Right atrium auricular region (tissue), 2 donors: ENCODE results near the gene DCUN1D4. TPM values are rescaled to one million over a fixed set of nuclear protein-coding genes. Genes with fewer than 3 reads are reported as not detected.
"Not testable (repeated sequence)": the region's sequence is repeated elsewhere in the genome, so short reads cannot be mapped to it uniquely, and the experiment has no call there.

Experiments used
- DNase-seq: peaks from one replicate; pipeline ENCODE4 v3.0.0-alpha.2; 2019; ENCODE audit warnings: low spot score
- H3K27ac ChIP-seq, 2 donors: fragments of 200-600 bp; sonication (generic); 1 replicate in 1 of 2; 2 replicates in 1 of 2; pipeline ENCODE4 v1.5.1; 2016 to 2019
- H3K27me3 ChIP-seq, 2 donors: fragments of 200-600 bp; sonication (generic); one replicate each; pipeline versions ENCODE4 v1.5.1 to v1.6.0; 2017 to 2019
- H3K36me3 ChIP-seq: fragments of 200-600 bp; sonication (generic); one replicate; pipeline ENCODE4 v1.5.1; 2016
- H3K4me1 ChIP-seq, 2 donors: fragments of 200-600 bp; sonication (generic); one replicate each; pipeline versions ENCODE4 v1.5.1 to v1.6.0; 2017 to 2019
- H3K4me3 ChIP-seq, 2 donors: fragments of 200-600 bp; sonication (generic); 1 replicate in 1 of 2; 2 replicates in 1 of 2; pipeline ENCODE4 v1.5.1; 2017 to 2019; ENCODE audit warnings: mild to moderate bottlenecking in 1 of 2, moderate library complexity in 1 of 2
- H3K9me3 ChIP-seq, 2 donors: fragments of 200-600 bp; sonication (generic); one replicate each; pipeline ENCODE4 v1.5.1; 2019
- total RNA-seq, 2 donors: library from RNA; depleted of rRNA; stranded (reverse); fragments of >200 nt; gene quantifications; one replicate each; pipeline ENCODE4 v1.1.0, GENCODE V29; 2016
- TF ChIP-seq, protein P1 (sequence below), 2 donors: fragments of 200-600 bp; sonication (generic); IDR thresholded peaks; one replicate each; pipeline ENCODE4 v1.5.1; 2019; ENCODE audit warnings: antibody characterized with exemption in 2 of 2

The DCUN1D4 gene
- total RNA-seq, 2 donors from 2014 or later, result 22.6 to 26.1 TPM

- no peak overlapping the region for H3K4me3 ChIP-seq
- H3K9me3 ChIP-seq, result no peaks in the 10 kb centered on the region
- H3K27ac ChIP-seq, result no peak overlapping the region
- no peaks in the 10 kb centered on the region for H3K36me3 ChIP-seq
- no peaks in the 10 kb centered on the region for H3K27me3 ChIP-seq
- no peaks in the 10 kb centered on the region for H3K4me1 ChIP-seq
- TF ChIP-seq, protein P1, sequence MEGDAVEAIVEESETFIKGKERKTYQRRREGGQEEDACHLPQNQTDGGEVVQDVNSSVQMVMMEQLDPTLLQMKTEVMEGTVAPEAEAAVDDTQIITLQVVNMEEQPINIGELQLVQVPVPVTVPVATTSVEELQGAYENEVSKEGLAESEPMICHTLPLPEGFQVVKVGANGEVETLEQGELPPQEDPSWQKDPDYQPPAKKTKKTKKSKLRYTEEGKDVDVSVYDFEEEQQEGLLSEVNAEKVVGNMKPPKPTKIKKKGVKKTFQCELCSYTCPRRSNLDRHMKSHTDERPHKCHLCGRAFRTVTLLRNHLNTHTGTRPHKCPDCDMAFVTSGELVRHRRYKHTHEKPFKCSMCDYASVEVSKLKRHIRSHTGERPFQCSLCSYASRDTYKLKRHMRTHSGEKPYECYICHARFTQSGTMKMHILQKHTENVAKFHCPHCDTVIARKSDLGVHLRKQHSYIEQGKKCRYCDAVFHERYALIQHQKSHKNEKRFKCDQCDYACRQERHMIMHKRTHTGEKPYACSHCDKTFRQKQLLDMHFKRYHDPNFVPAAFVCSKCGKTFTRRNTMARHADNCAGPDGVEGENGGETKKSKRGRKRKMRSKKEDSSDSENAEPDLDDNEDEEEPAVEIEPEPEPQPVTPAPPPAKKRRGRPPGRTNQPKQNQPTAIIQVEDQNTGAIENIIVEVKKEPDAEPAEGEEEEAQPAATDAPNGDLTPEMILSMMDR (IDR thresholded peaks at IDR 0.05), result no peak
- no peak for DNase-seq
These were observed 80.4 kb downstream of the DCUN1D4 start for GRCh38 chr4:51923343-51923742.

- Histone ChIP-seq H3K9me3 (no peaks in the 10 kb centered on the region), H3K27ac (no peak overlapping the region), H3K36me3 (no peaks in the 10 kb centered on the region), H3K4me1 (no peaks in the 10 kb centered on the region), H3K4me3 (no peak overlapping the region), H3K27me3 (no peaks in the 10 kb centered on the region)
- TF ChIP-seq, protein P1 (IDR thresholded peaks at IDR 0.05), result no peak
- DNase-seq, result no peak
These were observed 82.4 kb downstream of the DCUN1D4 start for GRCh38 chr4:51925307-51925706.

GRCh38 chr4:51930557-51930956, 87.6 kb downstream of the DCUN1D4 start:
- Histone ChIP-seq H3K4me3 (no peak overlapping the region), H3K27ac (no peak overlapping the region), H3K27me3 (no peaks in the 10 kb centered on the region), H3K4me1 (no peaks in the 10 kb centered on the region), H3K9me3 (no peaks in the 10 kb centered on the region), H3K36me3 (no peaks in the 10 kb centered on the region)
- no peak for DNase-seq
- TF ChIP-seq, protein P1 (IDR thresholded peaks at IDR 0.05), result no peak

GRCh38 chr4:51931461-51931860, 88.5 kb downstream of the DCUN1D4 start:
- no peaks in the 10 kb centered on the region for H3K9me3 ChIP-seq
- H3K36me3 ChIP-seq, result no peaks in the 10 kb centered on the region
- TF ChIP-seq, protein P1 (IDR thresholded peaks at IDR 0.05), result no peak
- no peaks in the 10 kb centered on the region for H3K4me1 ChIP-seq
- no peak for DNase-seq
- H3K27me3 ChIP-seq, result no peaks in the 10 kb centered on the region
- H3K4me3 ChIP-seq, result no peak overlapping the region
- H3K27ac ChIP-seq, result no peak overlapping the region

GRCh38 chr4:51932261-51932660, 89.3 kb downstream of the DCUN1D4 start:
- TF ChIP-seq, protein P1 (IDR thresholded peaks at IDR 0.05), result no peak
- Histone ChIP-seq H3K9me3 (no peaks in the 10 kb centered on the region), H3K4me3 (no peak overlapping the region), H3K36me3 (no peaks in the 10 kb centered on the region), H3K4me1 (no peaks in the 10 kb centered on the region), H3K27ac (no peak overlapping the region), H3K27me3 (no peaks in the 10 kb centered on the region)
- no peak for DNase-seq

DNA sequence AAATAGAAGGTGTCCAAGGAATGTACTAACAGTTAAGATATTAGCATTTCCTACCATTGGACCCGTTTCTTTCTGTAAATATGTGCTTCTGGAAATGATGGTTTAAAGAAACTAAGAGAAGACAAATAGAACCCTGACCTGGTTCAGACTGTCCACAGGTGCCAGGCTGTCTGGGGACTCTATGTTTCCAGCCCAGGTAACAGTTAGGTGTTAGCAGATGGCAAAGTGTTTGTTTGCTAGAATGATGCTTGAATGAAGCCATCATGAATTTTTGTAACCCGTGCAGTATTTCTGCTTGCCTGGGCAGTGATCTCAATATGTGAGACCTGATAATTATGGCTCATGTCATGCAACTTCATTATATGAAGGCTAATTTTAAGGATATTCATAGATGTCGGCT, 89.7 kb downstream of the DCUN1D4 start:
- no peak overlapping the region for H3K27ac ChIP-seq
- TF ChIP-seq, protein P1 (IDR thresholded peaks at IDR 0.05), result no peak

DNA sequence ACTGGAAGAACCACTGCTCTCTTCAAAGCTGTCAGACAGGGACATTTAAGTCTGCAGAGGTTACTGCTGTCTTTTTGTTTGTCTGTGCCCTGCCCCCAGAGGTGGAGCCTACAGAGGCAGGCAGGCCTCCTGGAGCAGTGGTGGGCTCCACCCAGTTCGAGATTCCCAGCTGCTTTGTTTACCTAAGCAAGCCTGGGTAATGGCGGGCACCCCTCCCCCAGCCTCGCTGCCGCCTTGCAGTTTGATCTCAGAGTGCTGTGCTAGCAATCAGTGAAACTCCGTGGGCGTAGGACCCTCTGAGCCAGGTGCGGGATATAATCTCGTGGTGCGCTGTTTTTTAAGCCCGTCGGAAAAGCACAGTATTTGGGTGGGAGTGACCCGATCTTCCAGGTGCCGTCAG, 97.5 kb downstream of the DCUN1D4 start:
- not testable (repeated sequence) for H3K36me3 ChIP-seq, H3K27ac ChIP-seq, DNase-seq, H3K4me1 ChIP-seq, H3K9me3 ChIP-seq, H3K4me3 ChIP-seq, H3K27me3 ChIP-seq

More for the DNA sequence above, 89.7 kb downstream of the DCUN1D4 start:
- no peak for DNase-seq
- Histone ChIP-seq H3K27me3 (no peaks in the 10 kb centered on the region), H3K4me1 (no peaks in the 10 kb centered on the region), H3K9me3 (no peaks in the 10 kb centered on the region), H3K36me3 (no peaks in the 10 kb centered on the region), H3K4me3 (no peak overlapping the region)
